Adipocyte (in vitro differentiated cells): Measurements from ENCODE around the gene F2RL1.
"Not testable (repeated sequence)": the region's sequence is repeated elsewhere in the genome, so short reads cannot be mapped to it uniquely, and the experiment has no call there.

Experiments
- DNase-seq: peaks from one replicate; pipeline ENCODE4 v3.0.0-alpha.2; 2015; ENCODE audit warnings: low read depth
- H3K27me3 ChIP-seq: replicated peaks from 2 replicates; pipeline ENCODE4 v1.7.0; 2013; ENCODE audit warnings: mild to moderate bottlenecking, low read length, moderate library complexity; ENCODE audit not compliant: control insufficient read depth, insufficient read depth
- H3K36me3 ChIP-seq: 2 replicates; pipeline ENCODE4 v1.7.0; 2013; ENCODE audit warnings: low read length, mild to moderate bottlenecking, moderate library complexity; ENCODE audit not compliant: control insufficient read depth, insufficient read depth, severe bottlenecking
- H3K4me1 ChIP-seq: 2 replicates; pipeline ENCODE4 v1.7.0; 2013; ENCODE audit warnings: mild to moderate bottlenecking, low read length, moderate library complexity; ENCODE audit not compliant: control insufficient read depth, insufficient read depth
- H3K4me3 ChIP-seq: 2 replicates; pipeline ENCODE4 v1.7.0; 2013; ENCODE audit warnings: mild to moderate bottlenecking, low read length, moderate library complexity
- H3K9ac ChIP-seq: 2 replicates; pipeline ENCODE4 v1.7.0; 2013; ENCODE audit warnings: mild to moderate bottlenecking, low read length, moderate library complexity
- H3K9me3 ChIP-seq: 2 replicates; pipeline ENCODE4 v1.7.0; 2013; ENCODE audit warnings: mild to moderate bottlenecking, low read length, moderate library complexity; ENCODE audit not compliant: control insufficient read depth

The F2RL1 gene

DNA sequence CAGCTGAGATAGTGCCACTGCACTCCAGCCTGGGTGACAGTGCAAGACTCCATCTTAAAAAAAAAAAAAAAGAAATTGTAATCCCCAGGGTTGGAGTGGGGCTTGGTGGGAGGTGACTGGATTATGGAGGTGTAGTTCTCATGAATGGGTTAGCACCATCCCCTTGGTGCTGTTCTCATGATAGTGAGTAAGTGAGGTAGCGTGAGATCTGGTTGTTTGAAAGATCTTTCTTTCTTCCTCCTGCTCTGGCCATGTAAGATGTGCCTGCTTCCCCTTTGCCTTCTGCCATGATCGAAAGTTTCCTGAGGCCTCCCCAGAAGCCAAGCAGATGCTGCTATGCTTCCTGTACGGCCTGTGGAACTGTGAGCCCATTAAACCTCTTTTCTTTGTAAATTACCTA, 34.9 kb downstream of the F2RL1 start:
- H3K4me3 ChIP-seq, H3K4me1 ChIP-seq, H3K9me3 ChIP-seq, H3K9ac ChIP-seq, DNase-seq, H3K36me3 ChIP-seq, H3K27me3 ChIP-seq: not testable (repeated sequence)

DNA sequence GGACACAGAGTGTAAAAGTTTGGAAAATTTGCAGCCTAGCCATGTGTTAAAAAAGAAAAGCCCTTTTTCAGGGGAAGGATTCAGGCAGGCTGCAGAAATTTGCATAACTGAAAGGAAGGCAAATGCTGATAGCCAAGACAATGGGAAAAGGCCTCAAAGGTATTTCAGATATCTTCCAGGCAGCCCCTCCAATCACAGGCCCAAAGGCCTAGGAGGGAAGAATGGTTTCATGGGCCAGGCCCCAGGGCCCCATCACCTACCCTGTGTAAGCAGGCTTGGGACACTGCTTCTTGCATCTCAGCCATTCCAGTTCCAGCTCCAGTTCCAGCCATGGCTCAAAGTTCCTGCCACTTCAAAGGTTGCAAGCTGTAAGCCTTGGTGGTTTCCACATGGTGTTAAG, 35.8 kb downstream of the F2RL1 start:
- Histone ChIP-seq H3K9me3 (no peaks in the 10 kb centered on the region), H3K9ac (no peak overlapping the region), H3K36me3 (no peaks in the 10 kb centered on the region), H3K4me1 (no peaks in the 10 kb centered on the region), H3K4me3 (no peak overlapping the region), H3K27me3 (no peaks in the 10 kb centered on the region)
- no peak for DNase-seq

DNA sequence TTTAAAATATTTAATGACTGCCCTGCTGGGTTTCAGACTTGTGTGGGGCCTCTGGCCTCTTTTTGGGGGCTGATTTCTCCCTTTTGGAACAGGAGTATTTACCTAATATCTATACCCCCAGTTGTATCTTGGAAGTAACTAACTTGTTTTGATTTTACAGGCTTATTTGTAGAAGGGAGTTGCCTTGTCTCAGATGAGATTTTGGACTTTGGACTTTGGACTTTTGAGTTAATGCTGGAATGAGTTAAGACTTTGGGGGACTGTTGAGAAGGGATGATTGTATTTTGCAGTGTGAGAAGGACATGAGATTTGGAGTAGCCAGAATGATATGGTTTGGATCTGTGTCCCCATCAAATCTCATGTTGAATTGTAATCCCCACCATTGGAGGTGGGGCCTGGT, 36.7 kb downstream of the F2RL1 start:
- not testable (repeated sequence) for H3K36me3 ChIP-seq, H3K9me3 ChIP-seq, H3K27me3 ChIP-seq, H3K4me1 ChIP-seq, H3K9ac ChIP-seq, DNase-seq, H3K4me3 ChIP-seq

DNA sequence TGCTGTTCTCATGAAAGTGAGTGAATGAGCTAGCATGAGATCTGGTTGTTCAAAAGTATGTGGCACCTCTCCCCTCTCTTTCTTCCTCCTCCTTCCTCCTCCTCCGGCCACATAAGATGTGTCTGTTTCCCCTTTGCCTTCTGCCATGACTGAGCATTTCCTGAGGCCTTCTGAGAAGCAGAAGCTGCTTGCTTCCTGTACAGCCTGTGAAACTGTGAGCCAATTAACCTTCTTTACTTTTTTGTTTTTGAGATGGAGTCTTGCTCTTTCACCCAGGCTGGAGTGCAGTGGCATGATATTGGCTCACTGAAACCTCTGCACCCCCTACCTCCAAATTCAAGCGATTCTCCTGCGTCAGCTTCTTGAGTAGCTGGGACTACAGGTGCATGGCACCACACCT, 37.1 kb downstream of the F2RL1 start:
- no peak overlapping the region for H3K4me3 ChIP-seq
- H3K9me3 ChIP-seq = no peaks in the 10 kb centered on the region
- H3K9ac ChIP-seq = no peak overlapping the region
- no peaks in the 10 kb centered on the region for H3K4me1 ChIP-seq
- DNase-seq = no peak
- H3K36me3 ChIP-seq = no peaks in the 10 kb centered on the region
- H3K27me3 ChIP-seq = no peaks in the 10 kb centered on the region

DNA sequence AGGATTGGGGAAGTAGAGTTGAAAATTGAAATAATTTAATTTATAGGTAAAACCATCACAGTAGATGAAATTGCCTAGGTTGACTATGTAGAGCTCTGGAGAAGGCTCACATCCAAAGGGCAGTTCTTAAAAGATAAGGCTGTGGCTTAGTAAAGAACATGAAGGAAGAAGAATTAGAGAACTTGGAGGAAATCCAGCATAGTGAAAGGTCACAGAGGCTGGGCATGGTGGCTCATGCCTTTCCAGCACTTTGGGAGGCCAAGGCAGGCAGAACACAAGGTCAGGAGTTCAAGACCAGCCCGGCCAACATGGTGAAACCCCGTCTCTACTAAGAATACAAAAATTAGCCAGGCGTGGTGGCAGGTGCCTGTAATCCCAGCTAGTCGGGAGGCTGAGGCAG, 38.0 kb downstream of the F2RL1 start:
- not testable (repeated sequence) for H3K9ac ChIP-seq, H3K27me3 ChIP-seq, DNase-seq, H3K4me3 ChIP-seq, H3K9me3 ChIP-seq, H3K4me1 ChIP-seq, H3K36me3 ChIP-seq

DNA sequence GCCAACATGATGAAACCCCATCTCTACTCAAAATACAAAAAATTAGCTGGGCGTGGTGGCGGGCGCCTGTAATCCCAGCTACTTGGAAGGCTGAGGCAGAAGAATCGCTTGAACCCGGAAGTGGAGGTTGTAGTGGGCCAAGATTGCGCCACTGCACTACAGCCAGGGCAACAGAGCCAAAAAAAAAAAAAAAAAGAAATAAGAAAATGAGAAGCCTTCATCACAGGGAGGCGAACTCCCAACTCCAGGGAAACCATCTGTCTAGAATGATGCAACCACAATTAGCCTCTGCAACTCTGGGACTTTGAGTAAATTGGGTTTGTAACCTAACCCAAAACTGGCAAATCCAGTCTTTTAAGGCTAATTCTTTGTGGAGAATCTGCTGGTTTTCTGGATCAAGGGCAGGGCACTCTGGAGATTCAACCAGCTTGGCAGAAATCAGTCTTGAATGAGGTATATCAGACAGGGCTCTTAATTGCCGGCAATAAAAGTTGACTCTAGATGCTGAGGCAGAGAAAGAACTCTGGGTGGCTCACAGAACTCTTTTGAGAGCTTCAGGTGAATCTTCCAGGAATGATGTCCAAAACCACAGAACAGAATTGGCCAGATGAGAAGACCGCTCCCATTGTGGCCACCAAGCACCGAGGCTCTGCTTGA, 40.9 kb downstream of the F2RL1 start:
- Histone ChIP-seq H3K27me3 (no peaks in the 10 kb centered on the region), H3K36me3 (no peaks in the 10 kb centered on the region), H3K4me1 (peaks cover 7% of the 10 kb centered on the region), H3K9ac (no peak overlapping the region), H3K9me3 (no peaks in the 10 kb centered on the region), H3K4me3 (no peak overlapping the region)
- peak; percentile 22 for DNase-seq

DNA sequence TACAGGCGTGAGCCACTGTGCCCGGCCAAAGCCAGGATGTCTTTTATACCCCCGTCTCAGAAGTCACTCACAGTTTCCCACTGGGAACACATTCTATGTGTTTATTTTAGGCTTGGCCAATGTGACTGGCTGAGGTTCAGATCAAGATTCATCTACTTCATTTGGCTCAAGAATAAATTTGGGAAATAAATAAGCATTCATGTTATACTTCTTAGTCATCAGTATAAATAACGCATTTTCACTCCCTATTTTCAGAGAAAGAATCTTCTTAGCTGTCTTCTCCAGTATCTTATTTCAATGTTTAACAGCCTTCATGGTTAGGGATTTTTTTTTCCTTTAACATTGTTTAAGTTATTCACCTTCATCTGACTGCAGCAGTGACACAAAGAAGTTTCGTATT, 42.8 kb downstream of the F2RL1 start:
- H3K4me1 ChIP-seq = peaks cover 7% of the 10 kb centered on the region
- peak; percentile 4 for DNase-seq
- H3K9ac ChIP-seq = no peak overlapping the region
- no peaks in the 10 kb centered on the region for H3K9me3 ChIP-seq
- H3K36me3 ChIP-seq = no peaks in the 10 kb centered on the region
- H3K27me3 ChIP-seq = no peaks in the 10 kb centered on the region
- H3K4me3 ChIP-seq = no peak overlapping the region

DNA sequence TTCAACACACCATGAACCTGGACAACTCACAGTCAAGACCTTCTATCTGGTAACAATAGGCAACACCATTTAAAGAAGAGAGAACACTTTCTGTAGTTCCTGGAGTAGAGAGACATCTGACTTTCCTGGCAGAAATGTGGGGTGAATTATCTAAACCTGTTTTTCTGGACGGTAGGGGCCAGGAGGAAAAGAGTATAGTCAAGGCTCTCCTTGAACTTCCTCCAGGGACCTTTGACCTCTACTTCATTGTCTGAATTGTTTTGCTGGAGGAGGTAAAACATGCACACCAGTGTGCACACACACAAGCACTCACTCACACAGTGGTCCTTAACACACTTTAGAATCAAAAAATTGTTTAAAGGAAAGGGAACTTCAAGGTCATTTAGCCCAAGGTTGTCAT, 44.2 kb downstream of the F2RL1 start:
- no peaks in the 10 kb centered on the region for H3K27me3 ChIP-seq
- no peak for DNase-seq
- peaks cover 7% of the 10 kb centered on the region for H3K4me1 ChIP-seq
- H3K9me3 ChIP-seq = no peaks in the 10 kb centered on the region
- no peak overlapping the region for H3K4me3 ChIP-seq
- H3K9ac ChIP-seq = no peak overlapping the region
- no peaks in the 10 kb centered on the region for H3K36me3 ChIP-seq

DNA sequence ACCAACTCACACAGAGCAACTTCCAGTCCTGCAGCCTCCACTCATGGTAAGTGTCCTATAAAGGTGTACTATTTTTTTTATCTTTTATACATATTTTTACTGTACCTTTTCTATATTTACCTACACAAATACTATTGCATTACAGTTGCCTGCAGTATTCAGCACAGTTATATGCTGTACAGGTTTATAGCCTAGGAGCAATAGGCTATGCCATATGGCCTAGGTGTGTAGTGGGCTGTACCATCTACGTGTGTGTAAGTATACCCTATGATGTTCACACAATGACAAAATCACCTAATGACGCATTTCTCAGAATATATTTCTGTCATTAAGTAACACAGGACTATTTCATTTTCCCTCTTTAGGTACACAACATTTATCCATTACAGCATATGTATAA, 47.7 kb downstream of the F2RL1 start:
- no peak overlapping the region for H3K9ac ChIP-seq
- DNase-seq = no peak
- H3K9me3 ChIP-seq = no peaks in the 10 kb centered on the region

DNA sequence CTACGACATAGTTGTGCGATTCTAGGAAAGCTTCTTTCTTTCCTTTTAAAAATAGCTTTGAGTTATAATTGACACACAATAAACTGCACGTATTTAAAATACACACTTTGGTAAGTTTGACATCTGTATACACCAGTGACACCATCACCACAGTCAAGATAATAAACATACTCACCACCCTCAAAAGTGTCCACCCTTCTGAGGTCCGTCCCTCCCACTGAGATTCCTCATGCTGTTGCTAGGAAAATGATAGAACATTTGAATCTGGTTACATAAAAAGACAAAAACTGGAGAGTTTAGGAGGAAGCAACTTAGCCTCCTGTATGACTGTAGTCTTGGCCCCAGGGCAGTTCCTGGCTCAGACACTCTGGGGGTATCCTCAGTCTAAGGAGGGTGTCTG, 48.2 kb downstream of the F2RL1 start:
- peaks cover 1% of the 10 kb centered on the region for H3K4me1 ChIP-seq

More for the DNA sequence above, 47.7 kb downstream of the F2RL1 start:
- Histone ChIP-seq H3K27me3 (no peaks in the 10 kb centered on the region), H3K4me3 (no peak overlapping the region), H3K4me1 (peaks cover 6% of the 10 kb centered on the region), H3K36me3 (no peaks in the 10 kb centered on the region)

DNA sequence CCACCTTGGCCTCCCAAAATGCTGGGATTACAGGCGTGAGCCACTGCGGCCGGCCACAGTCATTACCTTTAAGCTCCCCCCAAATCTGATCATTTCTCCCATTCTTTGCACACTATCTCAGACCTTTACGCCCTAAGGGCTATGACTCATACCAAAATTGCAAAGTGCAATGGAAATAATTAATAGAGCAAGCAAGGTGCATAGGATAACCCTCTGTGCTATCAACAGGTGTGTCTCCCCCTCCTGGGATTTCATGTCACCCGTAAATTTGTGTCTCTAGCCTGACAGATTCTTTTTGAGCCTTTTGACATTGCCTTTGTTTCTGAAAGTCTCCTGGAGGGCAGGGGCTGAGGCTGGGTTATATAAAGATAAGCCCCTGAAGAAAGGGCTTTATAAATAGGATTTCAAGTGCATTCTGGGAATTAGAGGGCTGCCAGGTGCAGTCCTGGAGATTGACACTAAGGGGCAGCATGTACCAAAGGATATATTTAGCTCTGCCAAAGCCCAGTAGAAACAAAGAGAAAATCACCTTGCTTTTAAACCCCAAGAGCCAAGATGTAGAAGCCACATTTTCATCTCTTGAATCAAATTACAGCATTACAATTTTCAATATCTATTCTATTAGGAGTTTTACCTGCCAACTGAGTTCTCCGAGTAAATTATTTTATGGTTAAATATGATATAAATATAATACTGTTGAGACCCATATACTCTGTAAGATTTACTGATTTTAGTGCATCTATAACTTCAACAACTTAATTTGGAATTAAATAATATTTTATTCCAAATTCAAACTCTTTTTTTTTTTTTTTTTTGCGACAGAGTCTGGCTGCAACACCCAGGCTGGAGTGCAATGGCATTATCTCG, 49.2 kb downstream of the F2RL1 start:
- Histone ChIP-seq H3K4me3 (no peak overlapping the region), H3K4me1 (no peaks in the 10 kb centered on the region), H3K9ac (no peak overlapping the region), H3K36me3 (no peaks in the 10 kb centered on the region), H3K9me3 (no peaks in the 10 kb centered on the region), H3K27me3 (no peaks in the 10 kb centered on the region)
- peak; percentile 83 for DNase-seq

More for the DNA sequence above, 48.2 kb downstream of the F2RL1 start:
- DNase-seq = no peak
- Histone ChIP-seq H3K4me3 (no peak overlapping the region), H3K9ac (peak overlapping the region; percentile 42), H3K27me3 (no peaks in the 10 kb centered on the region), H3K9me3 (no peaks in the 10 kb centered on the region), H3K36me3 (no peaks in the 10 kb centered on the region)
